IPS DF 6.9 (cell line): ENCODE results near the gene MDC1.
"Not testable (repeated sequence)": the region's sequence is repeated elsewhere in the genome, so short reads cannot be mapped to it uniquely, and the experiment has no call there.

Experiments used
- DNase-seq: peaks from one replicate; pipeline ENCODE4 v3.0.0-alpha.2; 2013; ENCODE audit warnings: low read depth, low spot score
- H3K27ac ChIP-seq: one replicate; pipeline ENCODE4 v1.5.1; 2013; ENCODE audit warnings: low read length, control low read depth
- H3K27me3 ChIP-seq: 2 replicates; pipeline ENCODE4 v1.6.1; 2013; ENCODE audit warnings: mild to moderate bottlenecking, low read length; ENCODE audit not compliant: control insufficient read depth, insufficient read depth
- H3K36me3 ChIP-seq: 2 replicates; pipeline ENCODE4 v1.6.1; 2013; ENCODE audit warnings: low read length; ENCODE audit not compliant: control insufficient read depth, insufficient read depth
- H3K4me1 ChIP-seq: 2 replicates; pipeline ENCODE4 v1.6.1; 2013; ENCODE audit warnings: low read length; ENCODE audit not compliant: control insufficient read depth, insufficient read depth
- H3K4me3 ChIP-seq: 2 replicates; pipeline ENCODE4 v1.5.1; 2013; ENCODE audit warnings: mild to moderate bottlenecking, low read length
- H3K9me3 ChIP-seq: 2 replicates; pipeline ENCODE4 v1.6.1; 2013; ENCODE audit warnings: low read length, inconsistent platforms; ENCODE audit not compliant: control insufficient read depth, insufficient read depth
- WGBS: extraction: QIAGEN DNeasy Blood & Tissue Kit; methylation state at CpG from one replicate; pipeline ENCODE4 v1.1.7; 2013; ENCODE audit warnings: mixed read lengths, missing lambda C conversion rate; ENCODE audit not compliant: insufficient read length, insufficient coverage; 5-methylcytosine and 5-hydroxymethylcytosine counted together

Gene MDC1

GRCh38 chr6:30672445-30673253 lies 44.4 kb downstream of the MDC1 start, which contains the start of gene DHX16:
Gene DHX16, minus strand, starts transcription at chr6:30673006. Its CDS starts 165 bp downstream, at chr6:30672841.
- Histone ChIP-seq H3K27me3 (no peaks in the 10 kb centered on the region), H3K4me3 (peak within 1 kb of the TSS; percentile 99), H3K36me3 (peaks cover 2% of the 10 kb centered on the region; the same call in 1 of the 2 replicates), H3K4me1 (no peaks in the 10 kb centered on the region), H3K27ac (no peak within 1 kb of the TSS), H3K9me3 (no peaks in the 10 kb centered on the region)
- peak; percentile 91 for DNase-seq
- WGBS: no CpG with 5 or more reads among the region's 57 CpGs

DNA sequence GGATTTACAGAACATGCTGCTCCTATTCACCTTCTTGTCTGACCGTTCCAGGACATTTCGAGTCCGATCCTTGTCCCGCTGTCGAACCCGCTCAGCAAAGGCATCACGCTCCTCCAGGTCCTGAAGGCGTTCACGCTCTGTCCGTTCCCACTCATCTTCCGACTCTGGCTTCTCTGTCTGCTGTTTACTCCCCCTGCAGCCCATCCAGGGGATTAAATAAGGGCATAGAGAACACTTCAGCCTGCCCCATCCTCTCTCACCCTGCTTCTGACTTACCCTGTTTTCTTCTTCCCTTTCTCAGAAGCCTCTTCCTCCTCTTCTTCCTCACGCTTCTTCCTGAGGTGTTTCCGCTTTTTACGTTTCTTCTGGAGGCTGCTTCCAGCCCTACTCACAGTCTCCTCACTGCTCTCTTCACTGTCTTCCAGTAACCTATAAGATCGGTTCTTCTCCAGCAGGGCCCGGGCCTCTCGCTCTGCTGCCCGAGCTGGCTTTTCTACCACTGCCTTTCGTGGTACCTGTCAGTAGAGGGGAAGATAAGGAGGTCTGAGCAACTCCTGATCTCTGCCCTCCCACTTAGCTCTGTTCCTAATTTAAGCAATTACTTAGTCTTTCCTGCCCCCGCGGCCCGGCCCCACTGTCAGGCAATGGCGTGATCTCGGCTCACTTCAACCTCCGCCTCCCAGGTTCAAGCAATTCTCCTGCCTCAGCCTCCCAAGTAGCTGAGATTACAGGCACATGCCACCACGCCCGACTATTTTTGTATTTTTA lies 46.1 kb downstream of the MDC1 start:
- H3K4me3 ChIP-seq: no peak overlapping the region
- no peaks in the 10 kb centered on the region for H3K4me1 ChIP-seq
- no peak overlapping the region for H3K27ac ChIP-seq
- WGBS: no CpG with 5 or more reads among the region's 27 CpGs
- peaks cover 2% of the 10 kb centered on the region; the same call in 1 of the 2 replicates for H3K36me3 ChIP-seq
- no peaks in the 10 kb centered on the region for H3K27me3 ChIP-seq
- H3K9me3 ChIP-seq: no peaks in the 10 kb centered on the region
- no peak for DNase-seq

DNA sequence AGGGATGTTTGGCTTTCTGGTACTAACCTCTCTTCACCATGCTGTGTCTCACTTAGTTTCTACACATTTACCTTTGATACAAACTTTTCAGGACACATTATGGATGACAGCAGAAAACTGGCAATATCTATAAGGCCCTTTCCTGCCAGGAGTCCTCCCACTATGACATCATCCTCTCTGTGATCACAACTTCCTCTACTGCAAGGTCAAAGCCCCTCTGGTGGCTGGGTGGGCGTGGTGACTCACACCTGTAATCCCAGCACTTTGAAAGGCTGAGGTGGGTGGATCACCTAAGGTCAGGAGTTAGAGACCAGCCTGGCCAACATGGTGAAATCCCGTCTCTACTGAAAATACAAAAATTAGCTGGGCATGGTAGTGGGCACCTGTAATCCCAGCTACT lies 50.8 kb downstream of the MDC1 start:
- not testable (repeated sequence) for H3K4me1 ChIP-seq, H3K9me3 ChIP-seq, H3K27me3 ChIP-seq, DNase-seq, H3K4me3 ChIP-seq, H3K27ac ChIP-seq
- WGBS: no CpG with 5 or more reads among the region's 2 CpGs
- peaks cover 21% of the 10 kb centered on the region for H3K36me3 ChIP-seq

GRCh38 chr6:30664994-30665767 lies 51.9 kb downstream of the MDC1 start:
- no peak overlapping the region for H3K27ac ChIP-seq
- H3K27me3 ChIP-seq: no peaks in the 10 kb centered on the region
- WGBS: no CpG with 5 or more reads among the region's 34 CpGs
- H3K4me1 ChIP-seq: no peaks in the 10 kb centered on the region
- H3K4me3 ChIP-seq: no peak overlapping the region
- H3K9me3 ChIP-seq: no peaks in the 10 kb centered on the region
- peaks cover 21% of the 10 kb centered on the region for H3K36me3 ChIP-seq
- no peak for DNase-seq

- not testable (repeated sequence) for H3K4me1 ChIP-seq, DNase-seq, H3K27me3 ChIP-seq, H3K27ac ChIP-seq, H3K4me3 ChIP-seq, H3K9me3 ChIP-seq
- peaks cover 36% of the 10 kb centered on the region for H3K36me3 ChIP-seq
- WGBS: no CpG with 5 or more reads among the region's 5 CpGs
Observed at GRCh38 chr6:30657922-30658321, 59.2 kb downstream of the MDC1 start.

DNA sequence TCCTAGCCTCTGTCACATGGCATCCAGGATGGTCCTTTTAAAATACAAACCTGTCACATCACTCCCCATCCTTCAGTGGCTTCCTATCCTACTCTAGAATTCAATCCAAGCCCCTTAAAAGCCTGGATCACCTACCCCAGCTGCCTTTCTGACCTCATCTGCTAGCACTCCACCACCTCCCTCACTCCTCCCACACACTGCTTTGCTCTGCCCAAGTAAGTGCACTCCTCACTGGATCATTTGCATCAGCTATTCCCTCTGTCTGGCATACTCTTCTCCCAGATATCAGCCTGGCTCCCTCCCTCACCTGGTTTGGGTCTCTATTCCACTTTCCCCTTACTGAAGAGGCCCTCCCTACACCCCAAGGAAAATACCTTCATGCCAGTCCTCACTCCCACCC lies 59.6 kb downstream of the MDC1 start:
- Histone ChIP-seq H3K4me1 (no peaks in the 10 kb centered on the region), H3K36me3 (peaks cover 35% of the 10 kb centered on the region)

GRCh38 chr6:30656513-30656912 lies 60.6 kb downstream of the MDC1 start:
- no CpG with 5 or more reads among the region's 7 CpGs for WGBS
- no peak overlapping the region for H3K4me3 ChIP-seq
- no peak for DNase-seq
- H3K27me3 ChIP-seq: no peaks in the 10 kb centered on the region
- no peak overlapping the region for H3K27ac ChIP-seq
- no peaks in the 10 kb centered on the region for H3K4me1 ChIP-seq
- H3K36me3 ChIP-seq: peaks cover 34% of the 10 kb centered on the region
- H3K9me3 ChIP-seq: no peaks in the 10 kb centered on the region

More for the DNA sequence above, 59.6 kb downstream of the MDC1 start:
- Histone ChIP-seq H3K27ac (no peak overlapping the region), H3K27me3 (no peaks in the 10 kb centered on the region), H3K9me3 (no peaks in the 10 kb centered on the region), H3K4me3 (no peak overlapping the region)
- DNase-seq: no peak

- Histone ChIP-seq H3K4me1 (no peaks in the 10 kb centered on the region), H3K27me3 (no peaks in the 10 kb centered on the region), H3K9me3 (no peaks in the 10 kb centered on the region), H3K4me3 (no peak overlapping the region), H3K36me3 (peaks cover 34% of the 10 kb centered on the region), H3K27ac (no peak overlapping the region)
- DNase-seq: no peak
- no CpG with 5 or more reads among the region's 3 CpGs for WGBS
Observed at GRCh38 chr6:30655743-30656094, 61.4 kb downstream of the MDC1 start.

- no peaks in the 10 kb centered on the region for H3K27me3 ChIP-seq
- no peak overlapping the region for H3K27ac ChIP-seq
- no peaks in the 10 kb centered on the region for H3K4me1 ChIP-seq
- H3K36me3 ChIP-seq: peaks cover 34% of the 10 kb centered on the region
- H3K4me3 ChIP-seq: no peak overlapping the region
- no CpG with 5 or more reads among the region's 19 CpGs for WGBS
- no peak for DNase-seq
- H3K9me3 ChIP-seq: no peaks in the 10 kb centered on the region
Observed at GRCh38 chr6:30654798-30655742, 62.0 kb downstream of the MDC1 start.
